ENCODE measurements around the gene SORCS1. TPM values are rescaled to one million over a fixed set of nuclear protein-coding genes. Genes with fewer than 3 reads are reported as not detected.

The SORCS1 gene
- total and polyA plus RNA-seq, 2 experiments from 2014 or later = 1.1 to 4.6 TPM

DNA sequence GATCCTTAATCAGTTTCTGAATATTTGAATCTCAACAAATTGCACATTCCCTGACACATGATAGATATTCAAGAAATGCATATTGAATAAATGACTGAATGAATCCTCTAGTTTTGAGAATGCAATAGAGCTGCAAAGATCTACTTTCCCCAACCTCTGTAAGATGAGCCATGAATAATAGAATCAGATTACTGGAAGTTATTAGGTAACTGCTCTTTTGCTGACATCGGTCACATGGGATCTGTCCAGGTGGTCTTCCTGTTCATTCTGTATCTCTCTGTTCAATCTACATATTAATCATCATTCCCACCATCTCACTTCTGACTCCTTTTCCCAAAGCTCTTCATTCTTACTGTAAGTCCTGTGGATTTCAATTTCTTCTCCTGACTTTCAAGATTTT lies 638.7 kb downstream of the SORCS1 start:
- no peaks in the 10 kb centered on the region for H3K9me2 ChIP-seq (replicated peaks; ENCODE audit: insufficient read depth)
- H3K4me3 ChIP-seq = no peak overlapping the region
- no peaks in the 10 kb centered on the region for H3K4me1 ChIP-seq (ENCODE audit: insufficient read depth)
- no peaks in the 10 kb centered on the region for H3K27me3 ChIP-seq
- no peak overlapping the region for H3K4me2 ChIP-seq
- no peak overlapping the region for H3K27ac ChIP-seq
- no peak for DNase-seq (ENCODE audit: low spot score)
- no peaks in the 10 kb centered on the region for H3K79me2 ChIP-seq
- TF ChIP-seq EZH2 (IDR thresholded peaks at IDR 0.05; ENCODE audit: borderline replicate concordance) (no peak), EZH2phosphoT487 (IDR thresholded peaks at IDR 0.05; ENCODE audit: low read depth, severe bottlenecking, unreplicated experiment) (no peak)
- TF ChIP-seq, protein P1, sequence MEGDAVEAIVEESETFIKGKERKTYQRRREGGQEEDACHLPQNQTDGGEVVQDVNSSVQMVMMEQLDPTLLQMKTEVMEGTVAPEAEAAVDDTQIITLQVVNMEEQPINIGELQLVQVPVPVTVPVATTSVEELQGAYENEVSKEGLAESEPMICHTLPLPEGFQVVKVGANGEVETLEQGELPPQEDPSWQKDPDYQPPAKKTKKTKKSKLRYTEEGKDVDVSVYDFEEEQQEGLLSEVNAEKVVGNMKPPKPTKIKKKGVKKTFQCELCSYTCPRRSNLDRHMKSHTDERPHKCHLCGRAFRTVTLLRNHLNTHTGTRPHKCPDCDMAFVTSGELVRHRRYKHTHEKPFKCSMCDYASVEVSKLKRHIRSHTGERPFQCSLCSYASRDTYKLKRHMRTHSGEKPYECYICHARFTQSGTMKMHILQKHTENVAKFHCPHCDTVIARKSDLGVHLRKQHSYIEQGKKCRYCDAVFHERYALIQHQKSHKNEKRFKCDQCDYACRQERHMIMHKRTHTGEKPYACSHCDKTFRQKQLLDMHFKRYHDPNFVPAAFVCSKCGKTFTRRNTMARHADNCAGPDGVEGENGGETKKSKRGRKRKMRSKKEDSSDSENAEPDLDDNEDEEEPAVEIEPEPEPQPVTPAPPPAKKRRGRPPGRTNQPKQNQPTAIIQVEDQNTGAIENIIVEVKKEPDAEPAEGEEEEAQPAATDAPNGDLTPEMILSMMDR (IDR thresholded peaks at IDR 0.05; ENCODE audit: poor library complexity) = no peak
- no peaks in the 10 kb centered on the region for H3K36me3 ChIP-seq (replicated peaks; ENCODE audit: insufficient read depth, low read depth)
- H4K20me1 ChIP-seq (ENCODE audit: insufficient read depth, poor library complexity, severe bottlenecking) = no peaks in the 10 kb centered on the region
- 95% methylated on average over 1 of the region's 1 CpG for WGBS (ENCODE audit: low lambda C conversion rate, missing lambda C conversion rate)
- H2AFZ ChIP-seq = no peak overlapping the region
- H3K9me3 ChIP-seq (ENCODE audit: low read depth) = no peaks in the 10 kb centered on the region

Small RNA genes lying within 50 kb of the gene (small RNA-seq; reads per million reads assigned to genes)
- gene RNA5SP325 = 0.28 reads per million
